IMR-90 (cell line): Measurements from ENCODE around the gene GLIS1. TPM values are rescaled to one million over a fixed set of nuclear protein-coding genes. Genes with fewer than 3 reads are reported as not detected.
"Not testable (repeated sequence)": the region's sequence is repeated elsewhere in the genome, so short reads cannot be mapped to it uniquely, and the experiment has no call there.

Experiments
- ATAC-seq: fragments of 200-7000 bp; cut with Tn5 transposase; 2 replicates; pipeline ENCODE4 v1.9.1; 2020; ENCODE audit warnings: low read depth, mild to moderate bottlenecking, moderate library complexity
- BruUV-seq: library from RNA; stranded (reverse); fragments of 400-500 nt; replicated peaks from 2 replicates; lab custom pipeline; 2021; lab: Mats Ljungman, UMichigan
- CTCF ChIA-PET: fragments of 300-600 bp; formaldehyde crosslinking; extraction: SDS; loops from one replicate; lab custom pipeline; 2021; ENCODE audit warnings: antibody characterized with exemption; lab: Yijun Ruan, JAX
- POLR2A ChIA-PET: fragments of 300-600 bp; sonication (Branson Sonifier 250); formaldehyde crosslinking; loops from one replicate; lab custom pipeline; 2022; ENCODE audit warnings: antibody characterized with exemption; ENCODE audit not compliant: unreplicated experiment; lab: Charles Lee
- DNase-seq: peaks from one replicate; pipeline ENCODE4 v3.0.0; 2013
- H2AFZ ChIP-seq: replicated peaks from 2 replicates; pipeline ENCODE3; 2013; ENCODE audit warnings: low read length, mild to moderate bottlenecking; ENCODE audit not compliant: poor library complexity
- H2AK5ac ChIP-seq: 2 replicates; pipeline ENCODE4 v1.6.1; 2013; ENCODE audit warnings: low read depth, low read length, inconsistent platforms
- H2AK9ac ChIP-seq: replicated peaks from 2 replicates; pipeline ENCODE3; 2013; ENCODE audit warnings: mild to moderate bottlenecking, low read depth, low read length, moderate library complexity; ENCODE audit not compliant: poor library complexity
- H2BK120ac ChIP-seq: 2 replicates; pipeline ENCODE4 v1.6.1; 2013; ENCODE audit warnings: low read depth, low read length, inconsistent platforms
- H2BK15ac ChIP-seq: 3 replicates; pipeline ENCODE4 v1.6.1; 2013; ENCODE audit warnings: low read depth, low read length, inconsistent platforms
- H2BK20ac ChIP-seq: 2 replicates; pipeline ENCODE4 v1.6.1; 2013; ENCODE audit warnings: low read depth, mild to moderate bottlenecking, inconsistent platforms, low read length, moderate library complexity
- H2BK5ac ChIP-seq: 2 replicates; pipeline ENCODE4 v1.6.1; 2013; ENCODE audit warnings: mild to moderate bottlenecking, low read depth, low read length, inconsistent platforms; ENCODE audit not compliant: poor library complexity, severe bottlenecking
- H3K14ac ChIP-seq: replicated peaks from 2 replicates; pipeline ENCODE4 v1.6.1; 2013; ENCODE audit warnings: low read depth, low read length, inconsistent platforms
- H3K18ac ChIP-seq: 2 replicates; pipeline ENCODE4 v1.6.1; 2013; ENCODE audit warnings: low read depth, low read length, control low read depth
- H3K23ac ChIP-seq: 2 replicates; pipeline ENCODE4 v1.6.1; 2013; ENCODE audit warnings: low read depth, low read length, inconsistent platforms
- H3K27ac ChIP-seq: 2 replicates; pipeline ENCODE4 v1.5.1; 2013; ENCODE audit warnings: mild to moderate bottlenecking, control low read depth, low read length; ENCODE audit not compliant: insufficient read depth
- H3K27me3 ChIP-seq: 2 replicates; pipeline ENCODE4 v1.6.1; 2013; ENCODE audit warnings: low read length; ENCODE audit not compliant: control insufficient read depth, insufficient read depth
- H3K36me3 ChIP-seq: 2 replicates; pipeline ENCODE4 v1.6.1; 2013; ENCODE audit warnings: low read length, mixed read lengths; ENCODE audit not compliant: control insufficient read depth, insufficient read depth
- H3K4ac ChIP-seq: 2 replicates; pipeline ENCODE4 v1.6.1; 2013; ENCODE audit warnings: low read depth, low read length, inconsistent platforms
- H3K4me1 ChIP-seq: 2 replicates; pipeline ENCODE4 v1.6.1; 2013; ENCODE audit warnings: low read length, mixed read lengths; ENCODE audit not compliant: control insufficient read depth, insufficient read depth
- H3K4me2 ChIP-seq: 2 replicates; pipeline ENCODE4 v1.6.1; 2013; ENCODE audit warnings: low read depth, mild to moderate bottlenecking, control low read depth, low read length, moderate library complexity
- H3K4me3 ChIP-seq: 2 replicates; pipeline ENCODE4 v1.5.1; 2013; ENCODE audit warnings: low read depth, mild to moderate bottlenecking, control low read depth, low read length, moderate library complexity; ENCODE audit not compliant: insufficient read depth
- H3K56ac ChIP-seq: 2 replicates; pipeline ENCODE4 v1.6.1; 2013; ENCODE audit warnings: low read length, inconsistent platforms; ENCODE audit not compliant: insufficient read depth; ENCODE audit errors: extremely low read depth
- H3K79me1 ChIP-seq, 2 experiments: 2 replicates each; pipeline ENCODE4 v1.6.1; 2013; ENCODE audit warnings: low read length in 2 of 2, inconsistent platforms in 1 of 2, low read depth in 1 of 2
- H3K9ac ChIP-seq: 2 replicates; pipeline ENCODE4 v1.6.1; 2013; ENCODE audit warnings: low read depth, low read length, control low read depth
- H3K9me1 ChIP-seq: 2 replicates; pipeline ENCODE4 v1.6.1; 2013; ENCODE audit warnings: low read length, inconsistent platforms; ENCODE audit not compliant: insufficient read depth
- H3K9me3 ChIP-seq: 2 replicates; pipeline ENCODE4 v1.6.1; 2013; ENCODE audit warnings: low read length; ENCODE audit not compliant: control insufficient read depth, insufficient read depth
- H4K20me1 ChIP-seq: 2 replicates; pipeline ENCODE4 v1.6.1; 2013; ENCODE audit warnings: low read length, inconsistent platforms; ENCODE audit not compliant: insufficient read depth
- H4K5ac ChIP-seq: 2 replicates; pipeline ENCODE4 v1.6.1; 2013; ENCODE audit warnings: mild to moderate bottlenecking, low read depth, low read length, control low read depth
- H4K8ac ChIP-seq, 2 experiments: 2 replicates each; pipeline ENCODE4 v1.6.1; 2013; ENCODE audit warnings: low read depth in 2 of 2, low read length in 2 of 2, control low read depth in 1 of 2, inconsistent platforms in 1 of 2
- H4K91ac ChIP-seq: 2 replicates; pipeline ENCODE4 v1.6.1; 2013; ENCODE audit warnings: low read depth, low read length, inconsistent platforms; ENCODE audit not compliant: insufficient read depth
- ELK1 ChIP-seq: fragments of 150-350 bp; IDR thresholded peaks from 2 replicates; pipeline ENCODE4 v1.6.1; 2016; ENCODE audit warnings: low read depth, mild to moderate bottlenecking, low read length, moderate library complexity, borderline replicate concordance
- MXI1 ChIP-seq: IDR thresholded peaks from 2 replicates; pipeline ENCODE4 v1.6.1; 2012; ENCODE audit warnings: low read depth, mild to moderate bottlenecking, low read length, moderate library complexity, borderline replicate concordance
- WGBS, 2 experiments: methylation state at CpG; one replicate each; pipeline versions ENCODE4 v1.1.5 to v1.1.7; 2013; ENCODE audit warnings: missing lambda C conversion rate in 2 of 2; ENCODE audit not compliant: insufficient read length in 1 of 2; ENCODE audit errors: extremely low coverage in 2 of 2; 5-methylcytosine and 5-hydroxymethylcytosine counted together
- dilution Hi-C: fragments of 300-500 bp; cut with HindIII; formaldehyde crosslinking; loops from one replicate; pipeline ENCODE4 v1.14.3; 2018; ENCODE audit warnings: low sequenced_read_pairs; ENCODE audit not compliant: unreplicated experiment
- in situ Hi-C: fragments of 300-500 bp; cut with MboI; formaldehyde crosslinking; loops from 3 replicates; pipeline ENCODE4 v1.14.3; 2019; ENCODE audit warnings: low sequenced_read_pairs, inconsistent platforms, mixed read lengths
- intact Hi-C: fragments of 100-400 bp; cut with micrococcal nuclease; formaldehyde crosslinking; loops from 2 replicates; pipeline ENCODE4 v1.10.0; 2022
- polyA plus RNA-seq, 3 experiments: library from polyadenylated mRNA; depleted of rRNA; stranded (reverse); fragments of >200 nt; gene quantifications; 2 replicates each; pipeline ENCODE4 v1.2.3, GENCODE V29; 2012; ENCODE audit warnings: low replicate concordance in 1 of 3
- total RNA-seq: library from RNA; depleted of rRNA; stranded (reverse); fragments of >200 nt; gene quantifications from 2 replicates; pipeline ENCODE4 v1.2.3, GENCODE V29; 2012

GLIS1 gene
- total and polyA plus RNA-seq, 2 of the 4 experiments (the other 2 are of a cell fraction), result 0.18 to 2.3 TPM

GRCh38 chr1:53763461-53763860 is 24.5 kb upstream of the GLIS1 start:
- Histone ChIP-seq H2AK9ac (no peak overlapping the region), H2AK5ac (no peak overlapping the region), H4K8ac (no peak overlapping the region), H4K5ac (no peak overlapping the region), H3K27ac (no peak overlapping the region), H2BK5ac (no peak overlapping the region), H2BK120ac (no peak overlapping the region), H3K4me3 (no peak overlapping the region), H3K4me1 (peaks cover 6% of the 10 kb centered on the region; the same call in 1 of the 2 replicates), H3K56ac (no peak overlapping the region), H2BK20ac (no peak overlapping the region), H3K79me1 (peaks cover 0 to 5% of the 10 kb centered on the region in 2 experiments; a peak in 1 of 4 replicates), H3K18ac (no peak overlapping the region), H3K23ac (no peak overlapping the region), H3K9me1 (no peaks in the 10 kb centered on the region; the same call in 1 of the 2 replicates), H2AFZ (no peak overlapping the region), H3K4ac (no peak overlapping the region), H3K9ac (no peak overlapping the region), H2BK15ac (no peak overlapping the region), H3K36me3 (no peaks in the 10 kb centered on the region), H4K91ac (no peak overlapping the region), H3K14ac (no peak overlapping the region), H4K20me1 (no peaks in the 10 kb centered on the region), H3K9me3 (no peaks in the 10 kb centered on the region), H3K4me2 (no peak overlapping the region), H3K27me3 (no peaks in the 10 kb centered on the region)
- intact Hi-C loops (no loop called here), in situ Hi-C loops (no loop called here), dilution Hi-C loops (no loop called here)
- ChIA-PET CTCF (no interaction called here), POLR2A (interaction anchor here (0.6 kb wide), 1 partner anchor 81 kb away, joined by 3 read pairs; no protein-coding TSS in a partner anchor)
- BruUV-seq, result no TSS peak
- DNase-seq (no peak), ATAC-seq (no peak)
- no CpG with 5 or more reads among the region's 4 CpGs for WGBS, 2 experiments
- TF ChIP-seq MXI1, result no peak
- TF ChIP-seq ELK1, result no peak

GRCh38 chr1:53760497-53760896 is 21.5 kb upstream of the GLIS1 start:
- H3K56ac ChIP-seq, H2BK120ac ChIP-seq, H3K18ac ChIP-seq, H3K36me3 ChIP-seq, BruUV-seq, intact Hi-C loops, H3K9me1 ChIP-seq, H4K8ac ChIP-seq, H3K9me3 ChIP-seq, ATAC-seq, H3K4me2 ChIP-seq, H3K9ac ChIP-seq, H2AFZ ChIP-seq, H3K4me1 ChIP-seq, H3K14ac ChIP-seq, H3K79me1 ChIP-seq, H2BK20ac ChIP-seq, H4K5ac ChIP-seq, H2AK9ac ChIP-seq, H3K4me3 ChIP-seq, dilution Hi-C loops, H3K27ac ChIP-seq, H4K91ac ChIP-seq, H2BK15ac ChIP-seq, H2AK5ac ChIP-seq, H3K27me3 ChIP-seq, POLR2A ChIA-PET, H4K20me1 ChIP-seq, H3K23ac ChIP-seq, H3K4ac ChIP-seq, H2BK5ac ChIP-seq, DNase-seq, in situ Hi-C loops: not testable (repeated sequence)
- WGBS, 2 experiments, result 80% methylated on average over 1 of the region's 7 CpGs; no CpG with 5 or more reads in 1 of the 2 experiments
- CTCF ChIA-PET, result interaction anchor here (1.4 kb wide), 1 partner anchor 43 kb away, joined by 4 read pairs; no protein-coding TSS in a partner anchor
